Measurements from ENCODE around the gene COMMD1.

The COMMD1 gene

GRCh38 chr2:62178741-62179271 is 273.3 kb downstream of the COMMD1 start:
- H3K4me1 ChIP-seq (ENCODE audit: insufficient read depth, low read length): peaks cover 3% of the 10 kb centered on the region; the same call in 1 of the 2 replicates
- H3K27me3 ChIP-seq (ENCODE audit: insufficient read depth, low read length, poor library complexity): no peaks in the 10 kb centered on the region
- no peaks in the 10 kb centered on the region for H3K9me3 ChIP-seq (ENCODE audit: insufficient read depth, low read length, severe bottlenecking)
- H3K9ac ChIP-seq (ENCODE audit: low read depth, low read length): no peak overlapping the region
- DNase-seq (no peak), ATAC-seq (ENCODE audit: insufficient read depth, low read depth) (no peak)
- TF ChIP-seq CTCF (IDR thresholded peaks at IDR 0.05; ENCODE audit: borderline replicate concordance, extremely low read depth, low read length, poor library complexity, severe bottlenecking): no peak
- no peak for TF ChIP-seq EZH2 (IDR thresholded peaks at IDR 0.05; ENCODE audit: borderline replicate concordance, low read depth, low read length, severe bottlenecking)
- no peaks in the 10 kb centered on the region for H4K20me1 ChIP-seq (ENCODE audit: insufficient read depth, low read length)
- no peak overlapping the region for H3K4me2 ChIP-seq (ENCODE audit: insufficient read depth, low read length)
- no peak overlapping the region for H3K27ac ChIP-seq (ENCODE audit: low read length)
- H2AFZ ChIP-seq (ENCODE audit: low read depth, low read length): no peak overlapping the region
- no peaks in the 10 kb centered on the region for H3K79me2 ChIP-seq (ENCODE audit: insufficient read depth, low read length)
- no peaks in the 10 kb centered on the region for H3K36me3 ChIP-seq (ENCODE audit: insufficient read depth, low read length)
- no peak overlapping the region for H3K4me3 ChIP-seq (ENCODE audit: low read depth in 1 of 2, low read length in 2 of 2)

GRCh38 chr2:62180975-62181374 is 275.5 kb downstream of the COMMD1 start:
- ATAC-seq (ENCODE audit: insufficient read depth, low read depth): peak; percentile 77
- H3K4me2 ChIP-seq (ENCODE audit: insufficient read depth, low read length): no peak overlapping the region
- H3K9ac ChIP-seq (ENCODE audit: low read depth, low read length): no peak overlapping the region

DNA sequence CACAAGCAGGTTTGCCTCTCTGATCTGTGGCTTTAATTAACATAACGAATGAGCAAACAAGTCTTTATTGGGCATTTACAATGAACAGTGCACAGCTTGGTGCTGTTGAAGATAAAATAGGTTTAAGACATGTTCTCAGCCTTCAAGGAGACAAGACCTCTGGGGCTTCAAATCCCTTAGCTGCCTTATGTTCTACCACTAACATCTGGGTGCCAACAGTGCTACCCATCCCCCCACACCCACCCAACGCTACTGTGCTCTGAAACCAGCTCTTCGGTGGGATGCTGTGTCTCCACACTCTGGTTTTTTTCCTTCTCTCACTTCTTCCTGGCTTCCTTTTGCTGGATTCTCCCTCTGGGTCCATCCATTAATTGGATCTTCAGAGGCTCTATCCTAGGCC is 276.4 kb downstream of the COMMD1 start:
- Histone ChIP-seq H3K9me3 (ENCODE audit: insufficient read depth, low read length, severe bottlenecking) (no peaks in the 10 kb centered on the region), H3K4me3 (ENCODE audit: low read depth in 1 of 2, low read length in 2 of 2) (no peak overlapping the region), H3K27ac (ENCODE audit: low read length) (no peak overlapping the region), H3K4me1 (ENCODE audit: insufficient read depth, low read length) (peaks cover 3% of the 10 kb centered on the region; the same call in 1 of the 2 replicates), H2AFZ (ENCODE audit: low read depth, low read length) (no peak overlapping the region), H3K36me3 (ENCODE audit: insufficient read depth, low read length) (no peaks in the 10 kb centered on the region), H3K9ac (ENCODE audit: low read depth, low read length) (no peak overlapping the region), H3K79me2 (ENCODE audit: insufficient read depth, low read length) (no peaks in the 10 kb centered on the region), H4K20me1 (ENCODE audit: insufficient read depth, low read length) (no peaks in the 10 kb centered on the region), H3K4me2 (ENCODE audit: insufficient read depth, low read length) (no peak overlapping the region), H3K27me3 (ENCODE audit: insufficient read depth, low read length, poor library complexity) (no peaks in the 10 kb centered on the region)
- no peak for TF ChIP-seq EZH2 (IDR thresholded peaks at IDR 0.05; ENCODE audit: borderline replicate concordance, low read depth, low read length, severe bottlenecking)
- TF ChIP-seq CTCF (IDR thresholded peaks at IDR 0.05; ENCODE audit: borderline replicate concordance, extremely low read depth, low read length, poor library complexity, severe bottlenecking): no peak
- ATAC-seq (ENCODE audit: insufficient read depth, low read depth) (peak; percentile 73), DNase-seq (peak; percentile 65)

More at GRCh38 chr2:62180975-62181374, 275.5 kb downstream of the COMMD1 start:
- H3K9me3 ChIP-seq (ENCODE audit: insufficient read depth, low read length, severe bottlenecking): no peaks in the 10 kb centered on the region
- H3K79me2 ChIP-seq (ENCODE audit: insufficient read depth, low read length): no peaks in the 10 kb centered on the region
- H3K4me1 ChIP-seq (ENCODE audit: insufficient read depth, low read length): peaks cover 3% of the 10 kb centered on the region; the same call in 1 of the 2 replicates
- H4K20me1 ChIP-seq (ENCODE audit: insufficient read depth, low read length): no peaks in the 10 kb centered on the region
- DNase-seq: peak; percentile 61
- no peak overlapping the region for H3K27ac ChIP-seq (ENCODE audit: low read length)
- no peak overlapping the region for H3K4me3 ChIP-seq (ENCODE audit: low read depth in 1 of 2, low read length in 2 of 2)
- no peak overlapping the region for H2AFZ ChIP-seq (ENCODE audit: low read depth, low read length)
- TF ChIP-seq EZH2 (IDR thresholded peaks at IDR 0.05; ENCODE audit: borderline replicate concordance, low read depth, low read length, severe bottlenecking) (no peak), CTCF (IDR thresholded peaks at IDR 0.05; ENCODE audit: borderline replicate concordance, extremely low read depth, low read length, poor library complexity, severe bottlenecking) (no peak)
- H3K27me3 ChIP-seq (ENCODE audit: insufficient read depth, low read length, poor library complexity): no peaks in the 10 kb centered on the region
- no peaks in the 10 kb centered on the region for H3K36me3 ChIP-seq (ENCODE audit: insufficient read depth, low read length)
